ENCODE measurements around the gene ZNF678.

DNA sequence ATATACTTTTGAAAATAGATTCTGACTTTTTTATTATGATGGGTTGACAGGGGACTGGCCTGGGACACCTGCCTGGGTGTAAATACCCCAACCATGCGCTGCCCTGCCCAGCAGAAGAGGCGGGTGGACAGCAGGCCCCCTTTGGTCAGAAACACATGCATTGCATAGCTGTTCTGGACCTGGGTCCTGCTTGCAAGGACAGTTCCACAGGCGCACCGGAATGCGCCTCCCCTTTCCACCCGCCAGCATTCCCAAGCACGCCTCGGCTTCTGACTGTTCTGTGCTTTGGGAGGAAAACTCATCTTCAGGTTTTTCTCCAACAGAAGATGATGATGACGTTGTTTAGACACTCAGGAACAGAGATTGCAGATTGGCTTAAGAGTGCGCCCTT is 428 bp upstream of the ZNF678 start:
- TF ChIP-seq, protein P1, sequence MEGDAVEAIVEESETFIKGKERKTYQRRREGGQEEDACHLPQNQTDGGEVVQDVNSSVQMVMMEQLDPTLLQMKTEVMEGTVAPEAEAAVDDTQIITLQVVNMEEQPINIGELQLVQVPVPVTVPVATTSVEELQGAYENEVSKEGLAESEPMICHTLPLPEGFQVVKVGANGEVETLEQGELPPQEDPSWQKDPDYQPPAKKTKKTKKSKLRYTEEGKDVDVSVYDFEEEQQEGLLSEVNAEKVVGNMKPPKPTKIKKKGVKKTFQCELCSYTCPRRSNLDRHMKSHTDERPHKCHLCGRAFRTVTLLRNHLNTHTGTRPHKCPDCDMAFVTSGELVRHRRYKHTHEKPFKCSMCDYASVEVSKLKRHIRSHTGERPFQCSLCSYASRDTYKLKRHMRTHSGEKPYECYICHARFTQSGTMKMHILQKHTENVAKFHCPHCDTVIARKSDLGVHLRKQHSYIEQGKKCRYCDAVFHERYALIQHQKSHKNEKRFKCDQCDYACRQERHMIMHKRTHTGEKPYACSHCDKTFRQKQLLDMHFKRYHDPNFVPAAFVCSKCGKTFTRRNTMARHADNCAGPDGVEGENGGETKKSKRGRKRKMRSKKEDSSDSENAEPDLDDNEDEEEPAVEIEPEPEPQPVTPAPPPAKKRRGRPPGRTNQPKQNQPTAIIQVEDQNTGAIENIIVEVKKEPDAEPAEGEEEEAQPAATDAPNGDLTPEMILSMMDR (IDR thresholded peaks at IDR 0.05) = no peak
- TF ChIP-seq EP300 (IDR thresholded peaks at IDR 0.05) = no peak

Measured in sigmoid colon (tissue), 4 donors.